Colon (tissue), 2 donors: ENCODE data around the gene FBXO42.

Experiments
- FAIRE-seq: peaks from 2 replicates; lab custom pipeline; 2012; peaks lifted over from hg19 to GRCh38; lab: Jason Lieb, UNC
- donor health status: control.
- donor health status: control.

FBXO42 gene

GRCh38 chr1:16204634-16205333, 147.5 kb downstream of the FBXO42 start:
- FAIRE-seq, result no peak

GRCh38 chr1:16204216-16204615, 148.1 kb downstream of the FBXO42 start:
- no peak for FAIRE-seq

GRCh38 chr1:16203550-16203949, 148.7 kb downstream of the FBXO42 start:
- FAIRE-seq, result no peak

GRCh38 chr1:16202281-16203210, 149.7 kb downstream of the FBXO42 start:
- no peak for FAIRE-seq

- FAIRE-seq, result no peak
Measured at GRCh38 chr1:16199700-16200099, 152.6 kb downstream of the FBXO42 start.

- FAIRE-seq, result no peak
Measured at GRCh38 chr1:16199157-16199501, 153.2 kb downstream of the FBXO42 start.

- FAIRE-seq, result no peak
Measured at GRCh38 chr1:16198444-16199156, 153.7 kb downstream of the FBXO42 start.

GRCh38 chr1:16196874-16197273, 155.4 kb downstream of the FBXO42 start:
- FAIRE-seq, result no peak
